Stimulated activated CD4-positive, alpha-beta T cell treated with anti-CD3 and anti-CD28 coated beads, Interleukin-12 subunit alpha, Interleukin-12 subunit beta, amount 100 ng/mL, for 48 hours (primary cell): ENCODE measurements around the gene HPCAL4.

Experiments used
- DNase-seq, 3 donors: peaks; one replicate each; pipeline ENCODE4 v3.0.0-alpha.2; 2020; ENCODE audit warnings: low read depth in 2 of 3, low spot score in 1 of 3

The HPCAL4 gene

DNA sequence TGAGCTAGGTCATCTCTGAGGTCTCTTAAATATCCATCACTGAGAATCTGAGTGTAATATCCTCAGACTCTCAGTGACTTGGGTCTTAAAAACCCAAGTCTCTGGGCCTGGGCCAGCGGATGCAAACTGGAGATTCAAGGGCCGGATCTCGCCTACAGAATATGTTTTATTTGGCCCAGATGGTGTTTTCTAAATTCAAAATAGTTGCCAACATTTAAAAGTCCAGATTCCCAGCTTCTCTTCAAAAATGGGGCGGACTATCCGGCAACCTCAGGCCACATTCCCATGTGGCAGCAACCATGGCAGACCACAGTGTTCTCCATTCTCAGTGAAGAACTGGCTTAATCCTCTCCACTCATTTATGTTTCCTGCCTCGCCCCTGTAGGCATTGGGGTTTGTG is 39.1 kb downstream of the HPCAL4 start:
- no peak for DNase-seq

DNA sequence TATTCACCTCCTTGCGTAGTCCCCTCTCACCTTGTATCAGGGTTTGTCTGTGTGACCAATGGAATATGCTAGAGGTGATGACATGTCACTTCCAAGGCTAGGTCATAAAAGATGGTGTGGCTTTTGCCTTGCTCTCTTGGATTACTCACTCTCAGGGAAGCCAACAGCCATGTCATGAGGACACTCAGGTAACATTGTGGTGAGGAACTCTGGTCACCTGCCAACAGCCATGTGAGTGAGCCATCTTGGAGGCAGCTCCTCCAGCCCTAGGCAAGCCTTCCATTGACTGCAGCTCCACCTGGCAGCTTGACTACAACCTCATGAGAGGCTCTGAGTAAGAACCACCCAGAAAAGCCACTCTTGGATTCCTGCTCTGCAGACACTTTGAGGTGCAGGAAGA is 40.8 kb downstream of the HPCAL4 start:
- DNase-seq = no peak

DNA sequence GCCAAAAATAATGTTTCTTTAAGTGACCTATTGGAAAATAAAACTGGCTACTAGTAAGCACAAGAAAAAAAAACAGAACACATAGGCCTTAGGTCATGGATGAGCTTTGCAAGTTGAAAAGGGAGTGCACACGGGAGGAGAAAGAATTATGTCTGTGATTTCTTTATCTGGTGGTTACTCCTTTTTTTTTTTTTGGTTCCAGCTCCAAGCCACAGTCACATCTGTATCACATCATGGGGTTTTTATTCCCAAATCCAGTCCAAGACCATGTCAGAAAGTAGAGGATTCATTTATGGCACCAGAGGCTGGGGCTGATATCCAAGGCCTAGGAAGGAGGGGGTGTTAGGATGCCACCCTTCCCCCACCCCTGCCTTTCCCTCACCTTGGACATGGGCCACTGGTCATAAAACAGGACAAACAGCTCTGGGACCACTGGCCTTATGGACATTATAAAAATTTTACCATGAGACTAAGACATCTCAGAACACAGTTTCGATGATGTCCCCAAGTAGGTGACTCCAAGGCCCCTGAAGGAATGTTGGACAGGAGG is 41.5 kb downstream of the HPCAL4 start:
- no peak for DNase-seq

DNA sequence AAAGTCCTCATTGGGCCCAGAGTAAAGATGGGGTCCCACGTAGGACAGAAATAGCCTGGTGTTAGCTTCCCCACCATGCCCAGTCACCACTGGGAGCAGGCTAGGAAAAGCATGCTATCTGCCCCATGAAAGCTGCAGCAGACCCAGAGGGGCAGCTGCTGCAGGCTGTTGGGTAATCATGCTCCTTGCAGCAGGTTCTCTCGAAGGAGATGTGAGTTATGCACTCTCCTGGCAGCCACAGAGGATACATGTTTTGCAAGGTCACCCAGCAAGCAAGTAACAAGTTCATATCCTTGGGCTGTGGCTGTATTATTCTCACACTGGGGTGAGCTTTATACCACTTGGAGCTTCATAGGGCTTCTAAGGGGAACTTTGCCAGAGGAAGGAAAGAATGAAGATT is 42.7 kb downstream of the HPCAL4 start:
- no peak for DNase-seq

DNA sequence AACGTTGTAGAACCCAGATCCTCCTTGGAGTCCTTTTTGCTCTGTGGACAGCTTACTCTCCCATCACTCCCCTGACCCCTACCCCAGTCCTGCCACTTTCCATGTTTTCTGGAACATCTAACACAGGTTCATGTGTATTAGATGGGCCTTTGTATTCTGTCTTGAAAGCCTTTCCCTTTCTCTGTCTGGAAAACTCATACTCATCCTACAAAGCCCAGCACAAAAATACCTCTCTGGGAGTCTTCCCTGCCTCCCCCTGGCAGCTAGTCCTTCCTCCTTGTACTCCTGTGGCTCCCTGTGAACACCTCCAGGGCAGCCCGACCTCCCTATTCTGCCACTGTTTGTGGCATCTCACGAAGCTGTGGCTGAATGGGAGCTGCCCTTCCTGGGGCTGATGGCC is 44.0 kb downstream of the HPCAL4 start:
- DNase-seq = no peak

DNA sequence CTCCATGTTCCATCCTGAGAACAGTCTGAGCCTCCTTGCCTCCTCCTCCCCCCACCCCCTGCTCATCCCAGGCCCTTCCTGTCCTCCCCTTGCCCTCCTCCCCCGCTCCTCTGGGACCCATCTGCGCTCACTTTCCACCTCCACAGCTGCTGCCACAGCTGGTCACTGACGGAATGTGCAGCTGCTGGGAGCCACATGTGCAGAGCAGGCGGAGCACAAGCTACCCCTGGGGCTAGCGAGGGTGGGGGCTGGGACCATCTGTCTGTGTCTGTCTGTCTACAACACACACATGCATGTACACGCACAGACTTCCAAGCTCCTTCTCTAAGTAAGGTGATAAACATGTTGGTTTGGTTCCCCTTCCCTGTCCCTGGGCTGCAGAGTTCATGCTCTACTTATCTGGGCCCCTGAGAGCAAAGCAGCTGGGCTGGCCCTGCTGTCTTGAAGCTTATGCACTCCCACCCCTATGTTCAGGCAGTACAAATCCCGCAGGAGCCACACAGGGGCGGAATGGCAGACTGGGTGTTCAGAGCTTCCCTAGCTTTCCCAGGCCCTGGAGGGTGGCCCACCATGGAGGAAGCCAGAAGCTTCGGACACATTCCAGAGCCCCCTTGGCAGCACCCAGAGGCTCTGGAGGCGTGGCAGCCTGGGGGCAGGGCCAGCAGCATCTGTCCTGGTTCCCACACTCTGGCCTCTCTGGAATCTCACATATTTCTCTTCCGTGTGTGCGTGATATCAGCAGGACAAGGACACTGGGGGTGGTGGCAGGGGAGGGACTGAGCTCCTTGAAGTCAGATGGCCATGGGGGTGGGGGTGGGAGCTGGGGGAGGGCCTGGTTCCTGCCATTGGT is 44.8 kb downstream of the HPCAL4 start:
- no peak for DNase-seq

DNA sequence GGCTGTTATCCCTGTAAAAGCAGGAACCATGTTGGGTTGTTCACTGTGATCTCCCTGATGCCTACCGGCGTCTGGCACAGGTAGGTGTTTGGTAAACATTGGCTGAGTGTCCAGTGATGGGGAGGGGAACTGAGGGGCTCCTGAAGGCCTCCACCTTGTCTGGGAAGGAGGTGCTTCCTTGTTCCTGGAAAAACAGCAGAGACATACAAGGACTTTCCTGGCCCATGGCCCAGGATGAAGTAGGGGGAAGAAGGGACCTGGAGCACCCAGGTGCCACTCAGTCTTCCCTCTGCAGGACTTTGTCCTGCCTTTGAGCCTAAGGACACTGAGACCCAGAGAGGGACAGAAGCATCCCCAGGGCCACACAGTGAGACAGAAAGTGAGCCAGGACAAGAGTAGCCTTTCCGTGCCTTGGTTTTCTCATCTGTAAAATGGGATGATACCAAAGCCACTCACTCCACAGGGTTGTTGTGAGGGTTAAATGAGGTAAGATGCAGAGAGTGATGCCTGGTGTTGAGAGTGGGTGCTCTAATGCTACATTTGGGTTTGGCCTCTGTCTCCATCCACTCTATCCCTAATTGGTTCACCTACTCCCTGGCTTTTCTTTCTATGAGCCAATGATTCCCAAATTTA is 45.7 kb downstream of the HPCAL4 start:
- no peak for DNase-seq

DNA sequence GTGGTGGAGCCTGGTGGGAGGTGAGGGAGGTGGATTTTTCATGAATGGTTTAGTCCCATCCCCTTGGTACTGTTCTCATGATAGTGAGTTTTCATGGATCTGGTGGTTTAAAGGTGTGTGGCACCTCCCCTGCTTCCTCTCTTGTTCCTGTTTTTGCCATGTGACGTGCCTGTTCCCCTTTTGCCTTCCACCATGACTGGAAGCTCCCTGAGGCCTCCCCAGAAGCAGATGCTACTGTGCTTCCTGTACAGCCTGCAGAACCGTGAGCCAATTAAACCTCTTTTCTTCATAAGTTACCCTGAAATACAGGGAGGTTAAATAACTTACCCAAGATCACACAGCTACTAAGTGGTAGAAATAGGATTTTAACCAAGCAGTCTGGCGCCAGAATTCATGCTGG is 47.5 kb downstream of the HPCAL4 start:
- no peak for DNase-seq

DNA sequence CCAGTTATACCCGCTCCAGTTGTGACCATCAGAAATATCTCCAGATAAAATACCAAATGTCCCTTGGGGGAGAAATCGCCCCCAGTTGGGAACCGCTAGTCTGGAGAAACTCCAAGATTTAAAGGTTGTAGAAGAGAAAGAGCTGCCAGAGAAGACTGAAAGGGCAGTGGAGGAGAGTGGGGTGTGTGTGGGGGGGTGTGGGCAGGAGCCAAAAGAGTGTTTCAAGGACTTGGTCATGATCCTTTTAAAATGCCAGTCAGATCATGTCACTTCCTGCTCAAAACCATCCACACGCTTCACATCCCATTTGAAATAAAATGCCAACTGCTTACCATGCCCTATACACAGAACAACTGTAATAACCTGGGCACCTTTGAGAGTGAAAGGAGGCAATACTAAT is 48.4 kb downstream of the HPCAL4 start:
- no peak for DNase-seq

DNA sequence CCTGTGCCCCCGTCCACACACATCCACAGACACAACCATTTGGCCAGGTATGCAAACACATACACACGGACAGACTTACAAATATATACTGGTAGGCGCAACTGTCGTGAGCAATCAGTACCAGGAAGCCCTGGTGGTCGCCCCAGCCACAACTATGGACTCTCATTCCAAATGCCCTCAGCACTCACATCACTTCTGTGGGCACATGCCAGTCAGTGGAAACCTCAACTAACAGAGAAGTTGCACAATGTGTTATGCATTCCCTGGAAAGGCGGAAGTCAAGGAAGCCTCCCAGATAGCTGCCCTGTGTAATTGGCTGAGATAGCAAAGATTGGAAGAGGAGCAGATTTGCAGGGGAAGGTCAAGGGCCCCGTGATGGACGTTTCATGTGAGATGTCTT is 50.4 kb downstream of the HPCAL4 start:
- DNase-seq = no peak

DNA sequence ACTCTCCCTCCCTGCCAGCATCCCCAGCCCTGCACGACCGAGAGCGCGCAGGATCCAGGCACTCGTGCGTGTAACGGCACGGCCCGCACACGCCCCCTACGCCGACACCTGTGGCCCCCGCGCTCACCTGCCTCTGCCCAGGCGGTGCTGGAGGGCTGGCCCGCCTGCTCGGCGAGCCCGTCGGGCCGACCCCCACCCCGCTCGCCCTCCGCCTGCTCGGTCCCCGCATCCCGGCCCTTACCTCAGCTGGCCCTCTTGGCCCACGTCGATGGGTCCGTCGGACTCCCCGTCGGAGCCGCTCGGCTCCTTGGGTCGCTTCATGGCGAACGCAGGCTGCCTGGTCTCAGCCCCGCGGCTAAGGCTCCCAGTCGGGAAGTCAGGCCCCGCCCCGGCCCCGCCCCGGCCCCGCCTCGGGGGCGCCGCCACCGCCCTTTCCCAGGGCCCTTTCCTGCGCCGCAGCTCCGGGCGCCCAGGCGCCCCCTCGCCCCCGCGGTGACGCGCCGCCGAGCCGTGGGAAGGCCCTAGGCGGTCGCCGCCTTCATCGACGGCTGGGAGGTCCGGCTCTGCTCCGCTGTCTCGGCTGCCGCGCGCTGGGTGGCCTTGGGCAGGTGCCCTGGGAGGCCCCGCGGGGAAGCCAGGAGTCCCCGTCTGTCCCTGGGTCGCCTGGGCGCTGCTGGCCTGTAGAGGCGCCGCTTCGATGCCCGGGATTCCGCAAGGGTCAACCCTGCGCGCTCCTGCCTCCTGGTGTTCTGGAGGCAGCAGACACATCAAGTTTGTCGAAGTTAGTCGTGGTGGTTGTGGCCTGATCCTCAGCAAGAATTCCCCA is 51.7 kb downstream of the HPCAL4 start, which contains the start of gene HEYL:
Gene HEYL (minus strand): TSS at position 339 of the 826 bp plus-strand sequence. CDS start 18 bp downstream, at position 321.
- DNase-seq = peak; percentile 43 to 69 (median 67)

DNA sequence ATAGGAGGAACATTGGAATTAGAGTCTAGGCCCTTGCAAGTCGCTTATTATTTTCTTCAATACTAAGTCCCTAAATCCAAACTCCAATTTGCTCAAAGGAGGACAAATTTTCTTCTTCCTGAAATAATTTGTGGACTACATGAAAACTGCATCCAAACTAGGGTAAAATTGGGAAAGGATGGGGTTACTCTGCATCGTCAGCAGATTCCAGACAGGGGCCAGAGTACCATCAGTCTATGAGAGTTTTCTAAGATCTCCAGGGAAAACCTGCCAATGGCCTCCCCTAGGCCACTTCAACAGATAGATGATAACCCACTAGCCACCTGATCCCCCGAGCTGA is 52.3 kb downstream of the HPCAL4 start:
- no peak for DNase-seq

DNA sequence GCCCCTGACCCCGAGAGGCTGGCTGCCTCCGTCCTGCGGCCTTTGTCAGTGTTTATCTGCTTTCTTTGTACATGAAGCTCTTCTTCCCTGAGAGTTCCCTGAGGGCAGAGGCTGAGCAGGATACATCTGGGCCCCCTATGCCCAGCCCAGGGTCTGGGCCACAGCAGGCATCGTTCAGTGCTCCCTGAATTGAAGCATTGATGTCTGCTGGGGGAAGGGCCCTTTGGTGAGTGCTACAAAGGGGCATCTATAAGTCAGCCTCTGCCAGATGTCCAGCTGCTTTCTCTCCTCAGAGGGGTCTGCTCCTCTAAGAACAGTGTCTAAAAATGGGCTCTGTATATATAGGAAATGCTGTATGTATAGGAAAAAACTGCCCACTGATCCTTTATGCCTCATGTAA is 53.9 kb downstream of the HPCAL4 start:
- DNase-seq = no peak

DNA sequence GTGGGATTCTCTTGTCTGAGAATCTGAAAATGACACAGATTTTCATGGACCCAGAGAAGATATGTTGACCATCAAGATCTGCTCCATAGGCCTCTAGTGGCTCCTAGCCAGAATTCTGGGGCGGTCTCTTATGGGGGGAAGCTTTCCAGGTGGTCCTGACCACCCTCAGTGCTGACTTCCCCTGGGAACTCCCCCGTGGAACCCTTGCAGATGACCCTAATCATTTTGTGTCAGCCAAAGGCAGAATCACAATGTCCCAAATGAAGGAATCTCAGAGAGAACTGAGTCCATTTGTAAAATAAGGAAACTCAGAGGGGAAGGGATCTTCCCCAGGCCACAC is 55.4 kb downstream of the HPCAL4 start:
- no peak for DNase-seq

DNA sequence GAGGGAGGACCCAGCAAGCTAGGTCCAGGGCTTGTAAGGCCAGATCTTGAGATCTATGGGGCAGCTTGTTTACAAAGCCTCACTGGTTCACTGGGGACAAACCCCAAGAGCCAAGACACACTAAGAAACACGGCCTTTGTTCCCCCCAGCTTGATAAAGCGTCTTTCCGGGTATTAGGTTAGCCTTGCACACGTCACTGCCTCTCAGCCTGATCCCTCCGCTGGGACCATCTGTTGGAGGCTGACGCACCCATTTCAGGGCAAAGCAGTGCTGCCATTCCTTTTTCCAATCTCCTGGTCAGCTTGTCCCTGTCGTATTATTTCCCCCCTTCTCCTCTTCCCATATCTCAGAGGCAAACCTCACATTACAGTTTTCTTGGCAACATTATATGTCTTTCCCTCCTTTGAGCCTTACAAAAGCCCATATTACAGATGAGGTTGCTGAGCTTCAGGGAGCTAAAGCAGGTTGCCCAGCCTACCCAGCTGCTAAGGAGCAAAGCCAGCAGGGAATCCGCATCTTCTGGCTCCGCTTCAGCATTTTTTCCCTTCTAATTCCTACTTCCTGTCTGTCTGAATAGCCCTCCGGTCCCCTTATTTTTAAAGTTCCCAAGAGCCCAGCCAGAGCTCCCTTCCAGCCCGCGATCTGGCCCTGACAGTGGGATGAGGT is 55.9 kb downstream of the HPCAL4 start:
- no peak for DNase-seq

DNA sequence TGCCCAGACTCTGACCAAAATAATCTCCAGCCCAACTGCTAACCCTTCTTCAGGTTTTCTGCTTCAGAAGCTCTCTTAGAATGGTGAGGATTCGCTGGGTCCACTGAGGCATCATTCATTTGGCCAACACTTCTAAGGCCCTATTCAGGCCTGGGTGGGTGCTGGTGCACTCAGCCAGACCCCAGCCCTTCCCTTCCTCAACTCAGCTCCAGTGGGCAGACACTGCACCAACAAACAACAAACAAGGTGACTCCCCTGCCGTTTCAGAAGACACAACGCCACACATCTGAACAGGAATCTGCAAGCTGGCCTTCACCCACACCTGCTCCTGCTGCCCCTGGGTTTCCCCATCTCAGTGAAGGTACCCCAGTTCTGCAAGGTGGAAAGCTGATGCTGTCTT is 57.8 kb downstream of the HPCAL4 start:
- no peak for DNase-seq

DNA sequence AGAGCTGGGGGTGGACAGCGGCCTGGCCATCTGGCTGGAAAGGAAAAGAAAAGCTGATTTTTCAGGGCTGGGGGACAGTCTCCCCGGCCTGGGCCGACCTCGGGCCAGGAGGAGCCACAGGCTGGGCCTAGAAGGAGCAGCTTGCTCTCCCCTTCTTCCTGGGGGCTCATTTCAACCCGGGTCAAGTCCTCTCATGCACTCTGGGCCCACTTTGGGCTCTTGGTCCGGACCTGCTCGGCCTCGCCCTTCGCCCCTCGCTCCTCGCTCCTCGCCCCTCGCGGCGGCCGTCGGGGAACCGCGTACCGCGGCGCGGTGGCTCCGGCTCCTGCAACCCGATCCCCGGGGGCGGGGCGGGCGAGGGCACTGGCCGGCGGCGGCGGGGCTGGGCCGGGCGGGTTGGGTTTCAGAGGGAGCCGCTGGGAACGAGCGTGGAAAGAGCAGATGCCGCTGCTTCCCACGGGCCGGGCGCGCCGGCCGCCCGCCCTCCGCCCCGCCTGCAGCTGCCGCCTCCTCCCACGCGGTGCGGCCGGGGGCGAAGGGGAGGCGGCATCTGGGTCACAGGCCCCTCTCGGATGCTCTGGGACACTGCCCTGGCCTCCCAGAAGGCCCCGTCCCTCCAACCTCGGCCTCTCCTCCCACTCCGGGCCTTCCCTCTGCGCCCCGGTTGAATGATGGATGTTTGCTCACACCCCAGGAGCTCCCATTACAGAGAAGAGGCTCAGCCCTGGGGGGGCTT is 58.4 kb downstream of the HPCAL4 start:
- DNase-seq = no peak

DNA sequence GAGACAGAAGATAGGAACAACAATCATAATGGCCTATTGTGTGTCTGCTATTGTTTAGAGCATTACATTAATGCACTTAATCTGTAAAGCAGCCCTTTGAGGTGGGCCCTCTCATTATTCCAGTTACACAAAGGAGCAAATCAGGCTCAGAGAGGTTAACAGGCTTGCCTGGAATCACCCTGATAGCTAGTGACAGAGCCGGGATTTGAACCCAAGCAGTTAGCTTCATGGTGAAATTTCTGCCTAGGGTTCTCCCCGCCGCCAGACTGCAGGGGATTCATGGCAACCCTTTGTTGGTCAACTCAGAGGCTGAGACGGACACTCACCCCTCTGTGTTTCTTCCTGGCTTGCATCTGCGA is 58.9 kb downstream of the HPCAL4 start:
- no peak for DNase-seq

DNA sequence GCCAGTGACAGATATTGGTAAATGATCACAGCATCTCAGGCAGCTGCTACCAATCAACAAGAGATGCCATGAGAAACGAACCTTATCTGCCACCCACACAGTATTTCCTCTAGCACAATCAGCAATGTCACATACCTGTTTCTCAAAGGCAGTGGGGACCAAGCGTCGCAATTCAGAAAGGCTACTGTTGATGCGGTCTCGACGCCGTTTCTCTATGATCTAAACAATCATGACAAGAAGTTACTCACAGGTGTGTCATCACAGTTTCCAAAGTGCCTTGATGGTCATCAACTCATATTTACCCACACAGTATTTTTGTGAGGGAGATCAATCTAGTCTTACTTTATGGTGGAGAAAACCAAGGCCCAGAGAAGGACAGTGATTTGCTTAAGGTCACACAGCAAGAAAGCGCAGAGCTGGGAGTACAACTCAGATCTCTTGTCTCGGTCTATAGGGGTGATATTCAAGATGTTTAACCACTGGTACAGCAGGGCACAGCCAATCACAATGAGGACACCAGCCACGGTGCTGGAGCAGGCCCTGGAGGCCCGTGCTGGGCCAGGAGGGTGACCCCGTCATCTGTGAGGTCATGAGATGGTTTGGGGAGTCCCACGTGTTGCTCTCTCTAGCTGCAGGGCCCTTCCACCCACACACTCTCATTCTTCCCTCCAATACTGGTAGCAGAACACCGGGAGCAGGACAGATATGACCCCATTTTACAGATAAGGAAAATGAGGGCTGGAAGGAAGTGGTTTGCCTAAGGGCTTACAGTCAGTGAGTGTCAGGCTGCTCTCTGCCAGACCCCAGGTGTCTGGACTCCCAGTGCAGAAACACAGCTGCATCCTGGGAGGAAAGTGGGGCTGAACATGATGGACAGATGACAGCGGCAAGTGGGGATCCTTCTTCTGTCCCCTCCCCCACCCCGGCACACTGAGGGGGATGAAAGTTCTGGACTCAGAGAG is 59.6 kb downstream of the HPCAL4 start:
- no peak for DNase-seq
